HG02678 (cell line): ENCODE data around the gene SCYL2.

Experiments
- ATAC-seq: cut with Tn5 transposase; IDR thresholded peaks from one replicate; pipeline ENCODE4 v1.9.1; 2021; ENCODE audit warnings: mild to moderate bottlenecking, moderate library complexity; ENCODE audit not compliant: unreplicated experiment

The SCYL2 gene

GRCh38 chr12:100371146-100371545, 104.2 kb downstream of the SCYL2 start:
- no peak for ATAC-seq

GRCh38 chr12:100372853-100373640, 106.1 kb downstream of the SCYL2 start:
- ATAC-seq: no peak

- ATAC-seq: no peak
Observed at GRCh38 chr12:100375038-100375735, 108.2 kb downstream of the SCYL2 start.

GRCh38 chr12:100376161-100376560, 109.2 kb downstream of the SCYL2 start:
- no peak for ATAC-seq

GRCh38 chr12:100381379-100381778, 114.4 kb downstream of the SCYL2 start:
- ATAC-seq: no peak

- no peak for ATAC-seq
Observed at GRCh38 chr12:100382338-100382737, 115.4 kb downstream of the SCYL2 start.

- no peak for ATAC-seq
Observed at GRCh38 chr12:100383586-100384558, 116.9 kb downstream of the SCYL2 start.

GRCh38 chr12:100384559-100384935, 117.6 kb downstream of the SCYL2 start:
- no peak for ATAC-seq

- no peak for ATAC-seq
Observed at GRCh38 chr12:100388382-100388781, 121.4 kb downstream of the SCYL2 start.
